K562 (cell line): ENCODE data around the gene HRAS. TPM values are rescaled to one million over a fixed set of nuclear protein-coding genes. Genes with fewer than 3 reads are reported as not detected.
A peak's percentile ranks its signal among the peaks of the same experiment; 100 is the strongest.

Experiments used
- GABPB1 ChIP-seq: sonication (generic); formaldehyde crosslinking; IDR thresholded peaks from 2 replicates; pipeline ENCODE4 v1.8.0; 2022; ENCODE audit warnings: mild to moderate bottlenecking, missing genetic modification reagents
- MYC ChIP-seq, 2 experiments: fragments of 250-450 bp in 1 of 2; sonication (Bioruptor Pico) in 1 of 2; IDR thresholded peaks; 2 replicates each; pipeline versions ENCODE4 v1.5.1 to v1.6.1; 2012 to 2021; ENCODE audit warnings: low read depth in 2 of 2, borderline replicate concordance in 1 of 2, improper control_type of control experiment in 1 of 2, low read length in 1 of 2, mild to moderate bottlenecking in 1 of 2, moderate library complexity in 1 of 2
- NEUROD1 ChIP-seq: fragments of 150-350 bp; IDR thresholded peaks from 2 replicates; pipeline ENCODE4 v1.6.1; 2014; ENCODE audit warnings: borderline replicate concordance, low read length, low read depth; ENCODE audit not compliant: partially characterized antibody
- NFRKB ChIP-seq: fragments of 450-650 bp; IDR thresholded peaks from 2 replicates; pipeline ENCODE4 v1.6.1; 2016; ENCODE audit warnings: low read depth
- NFXL1 ChIP-seq: fragments of 450-650 bp; formaldehyde crosslinking; IDR thresholded peaks from 2 replicates; pipeline ENCODE4 v1.4.0; 2021; ENCODE audit warnings: mild to moderate bottlenecking
- PURB ChIP-seq: sonication (generic); formaldehyde crosslinking; IDR thresholded peaks from 2 replicates; pipeline ENCODE4 v1.9.0; 2021; ENCODE audit warnings: low read depth, mild to moderate bottlenecking, missing genetic modification reagents
- SIN3A ChIP-seq, 2 experiments: fragments of 150-350 bp in 1 of 2; IDR thresholded peaks; 2 replicates each; pipeline ENCODE4 v1.6.1; 2011 to 2016; ENCODE audit warnings: borderline replicate concordance in 2 of 2, low read depth in 2 of 2, low read length in 2 of 2, mild to moderate bottlenecking in 2 of 2, moderate library complexity in 2 of 2; ENCODE audit not compliant: control insufficient read depth in 1 of 2
- TOE1 ChIP-seq, 2 experiments: fragments of 450-650 bp in 1 of 2; sonication (generic) in 1 of 2; formaldehyde crosslinking in 1 of 2; IDR thresholded peaks; 2 replicates each; pipeline versions ENCODE4 v1.7.1 to v1.8.0; 2016 to 2022; ENCODE audit warnings: borderline replicate concordance in 2 of 2, mild to moderate bottlenecking in 2 of 2, antibody characterized with exemption in 1 of 2, inconsistent platforms in 1 of 2, low read depth in 1 of 2, missing genetic modification reagents in 1 of 2, moderate library complexity in 1 of 2
- ZFPM2 ChIP-seq: fragments of 250-450 bp; sonication (Bioruptor Pico); IDR thresholded peaks from 2 replicates; pipeline ENCODE4 v1.5.1; 2022; ENCODE audit warnings: mild to moderate bottlenecking
- ZNF274 ChIP-seq: IDR thresholded peaks from 2 replicates; pipeline ENCODE4 v1.6.1; 2011; ENCODE audit warnings: low read depth, mild to moderate bottlenecking, low read length, moderate library complexity, borderline replicate concordance
- ZNF282 ChIP-seq: sonication (generic); formaldehyde crosslinking; IDR thresholded peaks from 2 replicates; pipeline ENCODE4 v1.8.1; 2023; ENCODE audit warnings: missing genetic modification reagents
- ZNF316 ChIP-seq: fragments of 450-650 bp; IDR thresholded peaks from 2 replicates; pipeline ENCODE4 v1.6.1; 2016
- ZNF408 ChIP-seq: fragments of 250-450 bp; sonication (Bioruptor Pico); IDR thresholded peaks from 2 replicates; pipeline ENCODE4 v1.4.0; 2020; ENCODE audit warnings: low read depth, mild to moderate bottlenecking, moderate library complexity
- polyA plus RNA-seq, 8 experiments: library from polyadenylated mRNA; depleted of rRNA in 4 of 8; stranded (reverse) in 5 of 8; unstranded in 3 of 8; fragments of >200 nt; fragmentation: Nextera tagmentation in 2 of 8; fragmentation: Illumina TruSeq in 1 of 8; extraction: Ambion mirVana in 2 of 8; extraction: Trizol in 1 of 8; gene quantifications; 2 replicates each; pipeline versions ENCODE4 v1.2.1 to v1.2.3, GENCODE V29; 2011 to 2014; ENCODE audit warnings: inconsistent platforms in 1 of 8, missing spikeins in 1 of 8
- total RNA-seq, 7 experiments: library from RNA; depleted of rRNA in 6 of 7; stranded (reverse); fragments of >200 nt in 6 of 7; fragmentation: Illumina TruSeq in 2 of 7; extraction: Trizol in 2 of 7; gene quantifications; 2 replicates each; pipeline versions ENCODE4 v1.2.1 to v1.2.3, GENCODE V29; 2011 to 2021; ENCODE audit warnings: low replicate concordance in 1 of 7
- TF ChIP-seq, protein P1 (sequence below): sonication (generic); formaldehyde crosslinking; IDR thresholded peaks from 2 replicates; pipeline ENCODE4 v1.9.0; 2022; ENCODE audit warnings: mild to moderate bottlenecking, missing genetic modification reagents
- TF ChIP-seq, protein P2 (sequence below): fragments of 450-650 bp; IDR thresholded peaks from 2 replicates; pipeline ENCODE4 v1.6.1; 2017; ENCODE audit warnings: antibody characterized with exemption
- TF ChIP-seq, protein P3 (sequence below): sonication (generic); formaldehyde crosslinking; IDR thresholded peaks from 2 replicates; pipeline ENCODE4 v1.8.1; 2022; ENCODE audit warnings: missing genetic modification reagents
- TF ChIP-seq, protein P4 (sequence below): fragments of 250-450 bp; sonication (Bioruptor Pico); IDR thresholded peaks from 2 replicates; pipeline ENCODE4 v1.5.0; 2020; ENCODE audit warnings: mild to moderate bottlenecking, borderline replicate concordance
- TF ChIP-seq, protein P5 (sequence below): IDR thresholded peaks from 2 replicates; pipeline ENCODE4 v1.6.1; 2016; ENCODE audit warnings: missing genetic modification characterization, missing compliant biosample characterization

The HRAS gene
- total and polyA plus RNA-seq, 9 of the 15 experiments (the other 6 are each of a cell fraction or from before 2014, with no cell fraction given): 2.8 to 73.5 (median 29.6) TPM

DNA sequence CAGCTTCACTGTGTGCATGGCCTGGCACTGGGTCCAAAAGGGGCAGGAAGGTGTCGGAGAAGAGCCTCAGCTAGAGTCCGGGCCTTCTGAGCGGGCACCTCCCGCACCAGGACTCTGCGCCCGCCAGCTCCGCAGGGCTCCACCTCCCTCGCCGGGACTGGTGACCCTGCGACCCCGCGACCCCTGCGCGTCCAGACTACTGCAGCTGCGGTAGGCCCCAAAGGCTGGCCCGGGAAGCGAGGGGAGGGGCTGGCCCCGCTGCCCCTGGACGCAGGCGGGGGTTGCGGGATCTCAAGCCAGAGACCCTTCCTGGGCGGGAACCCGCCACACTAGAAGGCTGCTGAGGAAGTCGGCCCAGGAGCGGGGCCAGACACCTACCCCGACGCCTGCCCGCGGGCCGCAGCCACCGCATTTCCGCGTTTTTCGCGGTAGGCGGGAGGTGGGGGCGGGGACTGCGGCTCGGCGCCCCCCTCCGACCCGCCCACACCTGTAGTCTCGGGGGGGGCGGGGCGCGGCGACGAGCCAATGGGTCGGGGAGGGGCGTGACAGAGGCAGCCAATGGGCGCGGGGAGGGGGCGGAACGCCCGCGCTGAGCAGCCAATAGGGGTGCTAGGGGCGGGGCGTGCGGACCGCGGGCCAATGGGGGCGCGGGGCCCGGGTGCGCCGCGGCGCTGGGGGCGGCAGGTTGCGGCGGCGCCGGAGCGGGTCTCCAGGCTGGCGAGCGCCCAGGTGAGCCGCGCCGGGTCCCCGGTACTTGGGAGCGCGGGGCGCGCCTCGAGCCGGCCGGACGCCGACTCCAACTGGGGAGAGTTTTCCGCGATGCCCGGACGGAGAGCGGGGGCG is 25.1 kb upstream of the HRAS start, which contains the start of the genes LMNTD2 and RASSF7 (continued):
- TF ChIP-seq NFXL1 (CRISPR knock-in tag) (no peak), ZNF274 (no peak), TOE1 (IDR thresholded peaks at IDR 0.05; ENCODE audit: borderline replicate concordance) (no peak), TOE1 (CRISPR knock-in tag; IDR thresholded peaks at IDR 0.05; ENCODE audit: borderline replicate concordance, low read depth) (no peak), SIN3A (IDR thresholded peaks at IDR 0.05; ENCODE audit: borderline replicate concordance in 2 of 2, control insufficient read depth in 1 of 2, low read depth in 2 of 2, low read length in 2 of 2) (peak in 1 of 2 experiments; percentile 22; a peak in 1 of 4 replicates), ZNF408 (CRISPR knock-in tag) (no peak), PURB (CRISPR knock-in tag) (no peak), MYC (IDR thresholded peaks at IDR 0.05; ENCODE audit: low read depth, low read length) (no peak; the same call in 1 of the 2 replicates), MYC (CRISPR knock-in tag; IDR thresholded peaks at IDR 0.05; ENCODE audit: borderline replicate concordance, low read depth) (peak; percentile 68; the same call in 1 of the 2 replicates), ZNF282 (no peak), NFRKB (peak; percentile 39; the same call in 1 of the 2 replicates), ZNF316 (peak; percentile 44; the same call in 1 of the 2 replicates), GABPB1 (CRISPR knock-in tag) (0 out of 2 replicates have a peak, but pooled peaks have one; percentile 24), ZFPM2 (CRISPR knock-in tag) (0 out of 2 replicates have a peak, but pooled peaks have one; percentile 48), NEUROD1 (peak; percentile 96)
- TF ChIP-seq, protein P1, sequence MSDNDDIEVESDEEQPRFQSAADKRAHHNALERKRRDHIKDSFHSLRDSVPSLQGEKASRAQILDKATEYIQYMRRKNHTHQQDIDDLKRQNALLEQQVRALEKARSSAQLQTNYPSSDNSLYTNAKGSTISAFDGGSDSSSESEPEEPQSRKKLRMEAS: no peak
- TF ChIP-seq, protein P2, sequence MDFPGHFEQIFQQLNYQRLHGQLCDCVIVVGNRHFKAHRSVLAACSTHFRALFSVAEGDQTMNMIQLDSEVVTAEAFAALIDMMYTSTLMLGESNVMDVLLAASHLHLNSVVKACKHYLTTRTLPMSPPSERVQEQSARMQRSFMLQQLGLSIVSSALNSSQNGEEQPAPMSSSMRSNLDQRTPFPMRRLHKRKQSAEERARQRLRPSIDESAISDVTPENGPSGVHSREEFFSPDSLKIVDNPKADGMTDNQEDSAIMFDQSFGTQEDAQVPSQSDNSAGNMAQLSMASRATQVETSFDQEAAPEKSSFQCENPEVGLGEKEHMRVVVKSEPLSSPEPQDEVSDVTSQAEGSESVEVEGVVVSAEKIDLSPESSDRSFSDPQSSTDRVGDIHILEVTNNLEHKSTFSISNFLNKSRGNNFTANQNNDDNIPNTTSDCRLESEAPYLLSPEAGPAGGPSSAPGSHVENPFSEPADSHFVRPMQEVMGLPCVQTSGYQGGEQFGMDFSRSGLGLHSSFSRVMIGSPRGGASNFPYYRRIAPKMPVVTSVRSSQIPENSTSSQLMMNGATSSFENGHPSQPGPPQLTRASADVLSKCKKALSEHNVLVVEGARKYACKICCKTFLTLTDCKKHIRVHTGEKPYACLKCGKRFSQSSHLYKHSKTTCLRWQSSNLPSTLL: no peak
- TF ChIP-seq, protein P3, sequence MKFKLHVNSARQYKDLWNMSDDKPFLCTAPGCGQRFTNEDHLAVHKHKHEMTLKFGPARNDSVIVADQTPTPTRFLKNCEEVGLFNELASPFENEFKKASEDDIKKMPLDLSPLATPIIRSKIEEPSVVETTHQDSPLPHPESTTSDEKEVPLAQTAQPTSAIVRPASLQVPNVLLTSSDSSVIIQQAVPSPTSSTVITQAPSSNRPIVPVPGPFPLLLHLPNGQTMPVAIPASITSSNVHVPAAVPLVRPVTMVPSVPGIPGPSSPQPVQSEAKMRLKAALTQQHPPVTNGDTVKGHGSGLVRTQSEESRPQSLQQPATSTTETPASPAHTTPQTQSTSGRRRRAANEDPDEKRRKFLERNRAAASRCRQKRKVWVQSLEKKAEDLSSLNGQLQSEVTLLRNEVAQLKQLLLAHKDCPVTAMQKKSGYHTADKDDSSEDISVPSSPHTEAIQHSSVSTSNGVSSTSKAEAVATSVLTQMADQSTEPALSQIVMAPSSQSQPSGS (CRISPR knock-in tag): no peak
- TF ChIP-seq, protein P4, sequence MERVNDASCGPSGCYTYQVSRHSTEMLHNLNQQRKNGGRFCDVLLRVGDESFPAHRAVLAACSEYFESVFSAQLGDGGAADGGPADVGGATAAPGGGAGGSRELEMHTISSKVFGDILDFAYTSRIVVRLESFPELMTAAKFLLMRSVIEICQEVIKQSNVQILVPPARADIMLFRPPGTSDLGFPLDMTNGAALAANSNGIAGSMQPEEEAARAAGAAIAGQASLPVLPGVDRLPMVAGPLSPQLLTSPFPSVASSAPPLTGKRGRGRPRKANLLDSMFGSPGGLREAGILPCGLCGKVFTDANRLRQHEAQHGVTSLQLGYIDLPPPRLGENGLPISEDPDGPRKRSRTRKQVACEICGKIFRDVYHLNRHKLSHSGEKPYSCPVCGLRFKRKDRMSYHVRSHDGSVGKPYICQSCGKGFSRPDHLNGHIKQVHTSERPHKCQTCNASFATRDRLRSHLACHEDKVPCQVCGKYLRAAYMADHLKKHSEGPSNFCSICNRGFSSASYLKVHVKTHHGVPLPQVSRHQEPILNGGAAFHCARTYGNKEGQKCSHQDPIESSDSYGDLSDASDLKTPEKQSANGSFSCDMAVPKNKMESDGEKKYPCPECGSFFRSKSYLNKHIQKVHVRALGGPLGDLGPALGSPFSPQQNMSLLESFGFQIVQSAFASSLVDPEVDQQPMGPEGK (CRISPR knock-in tag): no peak
- TF ChIP-seq, protein P5, sequence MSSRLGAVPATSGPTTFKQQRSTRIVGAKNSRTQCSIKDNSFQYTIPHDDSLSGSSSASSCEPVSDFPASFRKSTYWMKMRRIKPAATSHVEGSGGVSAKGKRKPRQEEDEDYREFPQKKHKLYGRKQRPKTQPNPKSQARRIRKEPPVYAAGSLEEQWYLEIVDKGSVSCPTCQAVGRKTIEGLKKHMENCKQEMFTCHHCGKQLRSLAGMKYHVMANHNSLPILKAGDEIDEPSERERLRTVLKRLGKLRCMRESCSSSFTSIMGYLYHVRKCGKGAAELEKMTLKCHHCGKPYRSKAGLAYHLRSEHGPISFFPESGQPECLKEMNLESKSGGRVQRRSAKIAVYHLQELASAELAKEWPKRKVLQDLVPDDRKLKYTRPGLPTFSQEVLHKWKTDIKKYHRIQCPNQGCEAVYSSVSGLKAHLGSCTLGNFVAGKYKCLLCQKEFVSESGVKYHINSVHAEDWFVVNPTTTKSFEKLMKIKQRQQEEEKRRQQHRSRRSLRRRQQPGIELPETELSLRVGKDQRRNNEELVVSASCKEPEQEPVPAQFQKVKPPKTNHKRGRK (tag): no peak
